Type B pancreatic cell (in vitro differentiated cells): ENCODE measurements around the gene HAPLN1. TPM values are rescaled to one million over a fixed set of nuclear protein-coding genes. Genes with fewer than 3 reads are reported as not detected.
A peak's percentile ranks its signal among the peaks of the same experiment; 100 is the strongest.

Experiments used
- DNase-seq: peaks from one replicate; pipeline ENCODE4 v3.0.0; 2021; ENCODE audit warnings: mixed read lengths; ENCODE audit not compliant: unreplicated experiment; ENCODE audit errors: extremely low spot score
- H3K27ac Mint-ChIP-seq: 2 replicates; pipeline ENCODE4 v1.8.0; 2021; ENCODE audit warnings: mild to moderate bottlenecking, mixed read lengths
- H3K27me3 Mint-ChIP-seq: 2 replicates; pipeline ENCODE4 v1.8.0; 2021; ENCODE audit warnings: mixed read lengths
- H3K36me3 Mint-ChIP-seq: 2 replicates; pipeline ENCODE4 v1.8.0; 2021; ENCODE audit warnings: mixed read lengths
- H3K4me1 Mint-ChIP-seq: one replicate; pipeline ENCODE4 v1.8.0; 2021; ENCODE audit warnings: mixed read lengths; ENCODE audit not compliant: unreplicated experiment
- H3K4me3 Mint-ChIP-seq: 2 replicates; pipeline ENCODE4 v1.8.0; 2021; ENCODE audit warnings: mild to moderate bottlenecking, mixed read lengths
- H3K9me3 Mint-ChIP-seq: 2 replicates; pipeline ENCODE4 v1.8.0; 2021; ENCODE audit warnings: mixed read lengths
- CTCF ChIP-seq: fragments of 200-600 bp; sonication (generic); conservative IDR thresholded peaks from 2 replicates; pipeline ENCODE4 v1.5.0; 2021; ENCODE audit warnings: antibody characterized with exemption, mild to moderate bottlenecking
- total RNA-seq: library from RNA; stranded (reverse); gene quantifications from 2 replicates; pipeline ENCODE4 v1.2.1, GENCODE V29; 2021; ENCODE audit warnings: low replicate concordance

The HAPLN1 gene
- total RNA-seq, 1 donor from 2014 or later, result 5.5 TPM

- H3K9me3 Mint-ChIP-seq, result no peaks in the 10 kb centered on the region
- no peaks in the 10 kb centered on the region for H3K36me3 Mint-ChIP-seq
- peaks cover 26% of the 10 kb centered on the region for H3K4me1 Mint-ChIP-seq
- H3K27ac Mint-ChIP-seq, result no peak overlapping the region
- no peak overlapping the region for H3K4me3 Mint-ChIP-seq
- TF ChIP-seq CTCF, result no peak
- H3K27me3 Mint-ChIP-seq, result peaks cover 6% of the 10 kb centered on the region
- DNase-seq, result no peak
These were observed 5.2 kb downstream of the HAPLN1 start for GRCh38 chr5:83715236-83716065.

GRCh38 chr5:83714810-83715209, 5.8 kb downstream of the HAPLN1 start:
- peak overlapping the region; percentile 13 for H3K27ac Mint-ChIP-seq
- peaks cover 22% of the 10 kb centered on the region for H3K4me1 Mint-ChIP-seq
- no peak for DNase-seq
- H3K27me3 Mint-ChIP-seq, result no peaks in the 10 kb centered on the region
- H3K36me3 Mint-ChIP-seq, result no peaks in the 10 kb centered on the region
- no peak for TF ChIP-seq CTCF
- no peaks in the 10 kb centered on the region for H3K9me3 Mint-ChIP-seq
- H3K4me3 Mint-ChIP-seq, result no peak overlapping the region

GRCh38 chr5:83711982-83712601, 8.6 kb downstream of the HAPLN1 start:
- DNase-seq, result no peak
- no peaks in the 10 kb centered on the region for H3K9me3 Mint-ChIP-seq
- peaks cover 10% of the 10 kb centered on the region for H3K4me1 Mint-ChIP-seq
- peak; percentile 95 for TF ChIP-seq CTCF
- no peak overlapping the region for H3K4me3 Mint-ChIP-seq
- H3K36me3 Mint-ChIP-seq, result no peaks in the 10 kb centered on the region
- no peaks in the 10 kb centered on the region for H3K27me3 Mint-ChIP-seq
- H3K27ac Mint-ChIP-seq, result no peak overlapping the region

- H3K36me3 Mint-ChIP-seq, result no peaks in the 10 kb centered on the region
- no peak for DNase-seq
- H3K4me1 Mint-ChIP-seq, result peaks cover 5% of the 10 kb centered on the region
- peaks cover 6% of the 10 kb centered on the region for H3K9me3 Mint-ChIP-seq
- no peak overlapping the region for H3K27ac Mint-ChIP-seq
- no peak overlapping the region for H3K4me3 Mint-ChIP-seq
- no peak for TF ChIP-seq CTCF
- no peaks in the 10 kb centered on the region for H3K27me3 Mint-ChIP-seq
These were observed 10.7 kb downstream of the HAPLN1 start for GRCh38 chr5:83709973-83710372.

GRCh38 chr5:83708170-83708569, 12.5 kb downstream of the HAPLN1 start:
- no peak overlapping the region for H3K27ac Mint-ChIP-seq
- peaks cover 13% of the 10 kb centered on the region for H3K9me3 Mint-ChIP-seq

More at GRCh38 chr5:83708170-83708569, 12.5 kb downstream of the HAPLN1 start:
- H3K36me3 Mint-ChIP-seq, result no peaks in the 10 kb centered on the region
- no peak for TF ChIP-seq CTCF
- no peaks in the 10 kb centered on the region for H3K4me1 Mint-ChIP-seq
- no peak overlapping the region for H3K4me3 Mint-ChIP-seq
- no peak for DNase-seq
- H3K27me3 Mint-ChIP-seq, result no peaks in the 10 kb centered on the region
